Liver (tissue), 9 donors: ENCODE results near the gene GLI3. TPM values are rescaled to one million over a fixed set of nuclear protein-coding genes. Genes with fewer than 3 reads are reported as not detected.

Source experiments
- DNase-seq: peaks from one replicate; pipeline ENCODE4 v3.0.0-alpha.2; 2017; ENCODE audit warnings: low spot score
- H3K27ac ChIP-seq, 2 donors: one replicate each; pipeline ENCODE4 v1.7.0; 2013; ENCODE audit warnings: inconsistent platforms in 2 of 2, low read length in 2 of 2, control low read depth in 1 of 2, low read depth in 1 of 2, mild to moderate bottlenecking in 1 of 2
- H3K27me3 ChIP-seq, 4 donors: one replicate each; pipeline versions ENCODE4 v1.6.1 to v1.7.0; 2013; ENCODE audit warnings: low read length in 3 of 4, inconsistent platforms in 1 of 4, mild to moderate bottlenecking in 1 of 4, moderate library complexity in 1 of 4; ENCODE audit not compliant: control insufficient read depth in 4 of 4, insufficient read depth in 4 of 4
- H3K36me3 ChIP-seq, 4 donors: one replicate each; pipeline versions ENCODE4 v1.6.1 to v1.7.0; 2013; ENCODE audit warnings: low read length in 3 of 4, mild to moderate bottlenecking in 3 of 4, low read depth in 1 of 4, moderate library complexity in 1 of 4; ENCODE audit not compliant: control insufficient read depth in 4 of 4, insufficient read depth in 3 of 4
- H3K4me1 ChIP-seq, 4 donors: one replicate each; pipeline versions ENCODE4 v1.6.1 to v1.7.0; 2013; ENCODE audit warnings: low read length in 3 of 4, mild to moderate bottlenecking in 3 of 4, moderate library complexity in 1 of 4; ENCODE audit not compliant: control insufficient read depth in 4 of 4, insufficient read depth in 4 of 4
- H3K4me3 ChIP-seq, 3 donors: one replicate each; pipeline versions ENCODE4 v1.6.1 to v1.7.0; 2013; ENCODE audit warnings: low read length in 3 of 3, control low read depth in 1 of 3, low read depth in 1 of 3, mild to moderate bottlenecking in 1 of 3
- H3K9ac ChIP-seq, 2 donors: one replicate each; pipeline ENCODE4 v1.7.0; 2013; ENCODE audit warnings: low read length in 2 of 2, mild to moderate bottlenecking in 2 of 2, moderate library complexity in 2 of 2, control low read depth in 1 of 2, low read depth in 1 of 2
- H3K9me3 ChIP-seq, 4 donors: one replicate each; pipeline versions ENCODE4 v1.6.1 to v1.7.0; 2013; ENCODE audit warnings: low read length in 3 of 4; ENCODE audit not compliant: control insufficient read depth in 4 of 4
- EGR1 ChIP-seq, 2 donors: IDR thresholded peaks; 2 replicates each; pipeline ENCODE4 v1.6.1; 2016 to 2018; ENCODE audit warnings: antibody characterized with exemption in 2 of 2, low read depth in 2 of 2
- FOXA1 ChIP-seq: IDR thresholded peaks from 2 replicates; pipeline ENCODE4 v1.6.1; 2016; ENCODE audit warnings: antibody characterized with exemption
- FOXA2 ChIP-seq: IDR thresholded peaks from 2 replicates; pipeline ENCODE4 v1.6.1; 2016; ENCODE audit warnings: antibody characterized with exemption
- GABPA ChIP-seq, 2 donors: IDR thresholded peaks in 1 of 2; conservative IDR thresholded peaks in 1 of 2; 2 replicates each; pipeline ENCODE4 v1.6.1; 2016; ENCODE audit warnings: antibody characterized with exemption in 2 of 2, mild to moderate bottlenecking in 1 of 2, moderate library complexity in 1 of 2
- HNF4A ChIP-seq, 2 donors: conservative IDR thresholded peaks; 2 replicates each; pipeline ENCODE4 v1.6.1; 2016; ENCODE audit warnings: antibody characterized with exemption in 2 of 2, mild to moderate bottlenecking in 2 of 2
- HNF4G ChIP-seq: IDR thresholded peaks from 2 replicates; pipeline ENCODE4 v1.6.1; 2016; ENCODE audit warnings: antibody characterized with exemption
- JUND ChIP-seq, 2 donors: IDR thresholded peaks; 2 replicates each; pipeline ENCODE4 v1.6.1; 2016; ENCODE audit warnings: antibody characterized with exemption in 2 of 2
- NR2F2 ChIP-seq: IDR thresholded peaks from 2 replicates; pipeline ENCODE4 v1.6.1; 2016; ENCODE audit warnings: antibody characterized with exemption
- RAD21 ChIP-seq, 2 donors: IDR thresholded peaks; 2 replicates each; pipeline ENCODE4 v1.6.1; 2016; ENCODE audit warnings: antibody characterized with exemption in 2 of 2, mild to moderate bottlenecking in 2 of 2
- RXRA ChIP-seq, 2 donors: IDR thresholded peaks; 2 replicates each; pipeline ENCODE4 v1.6.1; 2017 to 2018; ENCODE audit warnings: antibody characterized with exemption in 2 of 2, mild to moderate bottlenecking in 1 of 2
- SP1 ChIP-seq: IDR thresholded peaks from 2 replicates; pipeline ENCODE4 v1.6.1; 2018; ENCODE audit warnings: antibody characterized with exemption, mild to moderate bottlenecking
- TAF1 ChIP-seq: conservative IDR thresholded peaks from 2 replicates; pipeline ENCODE4 v1.6.1; 2016; ENCODE audit warnings: antibody characterized with exemption, mild to moderate bottlenecking
- YY1 ChIP-seq: IDR thresholded peaks from 2 replicates; pipeline ENCODE4 v1.6.1; 2016; ENCODE audit warnings: antibody characterized with exemption, mild to moderate bottlenecking
- WGBS: extraction: QIAGEN DNeasy Blood & Tissue Kit; methylation state at CpG from one replicate; pipeline ENCODE4 v1.1.7; 2013; 5-methylcytosine and 5-hydroxymethylcytosine counted together
- polyA plus RNA-seq, 2 donors: library from polyadenylated mRNA; stranded (reverse) in 1 of 2; unstranded in 1 of 2; fragments of 200-250 nt in 1 of 2; fragments of >200 nt in 1 of 2; fragmentation: Nextera tagmentation in 1 of 2; extraction: Ambion mirVana in 1 of 2; gene quantifications; one replicate each; pipeline versions ENCODE4 v1.2.1 to v1.2.3, GENCODE V29; 2013 to 2015
- total RNA-seq, 2 donors: library from RNA; depleted of rRNA; stranded (reverse); fragments of >200 nt; gene quantifications; one replicate each; pipeline ENCODE4 v1.2.3, GENCODE V29; 2014
- TF ChIP-seq, protein P1 (sequence below): IDR thresholded peaks from 2 replicates; pipeline ENCODE4 v1.6.1; 2016; ENCODE audit warnings: antibody characterized with exemption
- TF ChIP-seq, protein P2 (sequence below): fragments of 150-350 bp; IDR thresholded peaks from 2 replicates; pipeline ENCODE4 v1.5.1; 2017; ENCODE audit warnings: improper control_type of control experiment, low read depth, low read length; ENCODE audit not compliant: missing input control
- TF ChIP-seq, protein P3 (sequence below): IDR thresholded peaks from 2 replicates; pipeline ENCODE4 v1.6.1; 2016; ENCODE audit warnings: antibody characterized with exemption
- TF ChIP-seq, protein P4 (sequence below): IDR thresholded peaks from 2 replicates; pipeline ENCODE4 v1.6.1; 2016; ENCODE audit warnings: antibody characterized with exemption
- TF ChIP-seq, protein P5 (sequence below): IDR thresholded peaks from 2 replicates; pipeline ENCODE4 v1.6.1; 2016; ENCODE audit warnings: antibody characterized with exemption, mild to moderate bottlenecking
- donor health status: healthy.
- donor health status: healthy.
- donor health status: healthy.
- donor health status: healthy.
- donor health status: healthy.

GLI3 gene
- total and polyA plus RNA-seq, 4 donors: 0.09 to 0.42 (median 0.26) TPM

DNA sequence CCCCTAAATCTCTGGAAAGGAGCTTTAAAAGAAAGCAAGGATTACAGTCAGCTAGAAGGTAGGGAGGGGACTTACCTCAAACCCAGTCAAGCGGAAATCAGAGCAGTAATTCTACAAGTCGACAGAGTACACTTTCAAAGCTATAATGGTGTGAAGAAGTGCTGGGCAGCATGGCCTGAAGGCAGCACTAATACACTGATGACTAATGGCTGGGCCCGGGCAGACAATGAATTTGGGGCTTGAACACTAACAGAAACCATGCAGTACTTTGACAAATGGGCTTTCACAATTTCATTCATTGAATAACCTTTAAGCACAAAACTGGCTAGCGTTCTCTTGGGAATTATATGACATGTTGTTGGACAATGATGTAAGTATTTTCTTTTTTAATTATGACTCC, 4.7 kb downstream of the GLI3 start:
- no peak overlapping the region for H3K27ac ChIP-seq
- no peak overlapping the region for H3K9ac ChIP-seq
- DNase-seq: no peak
- TF ChIP-seq JUND (IDR thresholded peaks at IDR 0.05) (no peak), HNF4G (no peak), FOXA1 (no peak), TAF1 (no peak), RAD21 (IDR thresholded peaks at IDR 0.05) (no peak), RXRA (IDR thresholded peaks at IDR 0.05) (no peak), EGR1 (IDR thresholded peaks at IDR 0.05; ENCODE audit: low read depth in 2 of 2) (no peak), YY1 (no peak), GABPA (IDR thresholded peaks at IDR 0.05 in 1 of 2, conservative IDR thresholded peaks at IDR 0.05 in 1 of 2) (no peak), SP1 (no peak), FOXA2 (no peak)
- TF ChIP-seq, protein P1, sequence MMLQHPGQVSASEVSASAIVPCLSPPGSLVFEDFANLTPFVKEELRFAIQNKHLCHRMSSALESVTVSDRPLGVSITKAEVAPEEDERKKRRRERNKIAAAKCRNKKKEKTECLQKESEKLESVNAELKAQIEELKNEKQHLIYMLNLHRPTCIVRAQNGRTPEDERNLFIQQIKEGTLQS: no peak
- TF ChIP-seq, protein P2, sequence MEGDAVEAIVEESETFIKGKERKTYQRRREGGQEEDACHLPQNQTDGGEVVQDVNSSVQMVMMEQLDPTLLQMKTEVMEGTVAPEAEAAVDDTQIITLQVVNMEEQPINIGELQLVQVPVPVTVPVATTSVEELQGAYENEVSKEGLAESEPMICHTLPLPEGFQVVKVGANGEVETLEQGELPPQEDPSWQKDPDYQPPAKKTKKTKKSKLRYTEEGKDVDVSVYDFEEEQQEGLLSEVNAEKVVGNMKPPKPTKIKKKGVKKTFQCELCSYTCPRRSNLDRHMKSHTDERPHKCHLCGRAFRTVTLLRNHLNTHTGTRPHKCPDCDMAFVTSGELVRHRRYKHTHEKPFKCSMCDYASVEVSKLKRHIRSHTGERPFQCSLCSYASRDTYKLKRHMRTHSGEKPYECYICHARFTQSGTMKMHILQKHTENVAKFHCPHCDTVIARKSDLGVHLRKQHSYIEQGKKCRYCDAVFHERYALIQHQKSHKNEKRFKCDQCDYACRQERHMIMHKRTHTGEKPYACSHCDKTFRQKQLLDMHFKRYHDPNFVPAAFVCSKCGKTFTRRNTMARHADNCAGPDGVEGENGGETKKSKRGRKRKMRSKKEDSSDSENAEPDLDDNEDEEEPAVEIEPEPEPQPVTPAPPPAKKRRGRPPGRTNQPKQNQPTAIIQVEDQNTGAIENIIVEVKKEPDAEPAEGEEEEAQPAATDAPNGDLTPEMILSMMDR: no peak
- TF ChIP-seq, protein P3, sequence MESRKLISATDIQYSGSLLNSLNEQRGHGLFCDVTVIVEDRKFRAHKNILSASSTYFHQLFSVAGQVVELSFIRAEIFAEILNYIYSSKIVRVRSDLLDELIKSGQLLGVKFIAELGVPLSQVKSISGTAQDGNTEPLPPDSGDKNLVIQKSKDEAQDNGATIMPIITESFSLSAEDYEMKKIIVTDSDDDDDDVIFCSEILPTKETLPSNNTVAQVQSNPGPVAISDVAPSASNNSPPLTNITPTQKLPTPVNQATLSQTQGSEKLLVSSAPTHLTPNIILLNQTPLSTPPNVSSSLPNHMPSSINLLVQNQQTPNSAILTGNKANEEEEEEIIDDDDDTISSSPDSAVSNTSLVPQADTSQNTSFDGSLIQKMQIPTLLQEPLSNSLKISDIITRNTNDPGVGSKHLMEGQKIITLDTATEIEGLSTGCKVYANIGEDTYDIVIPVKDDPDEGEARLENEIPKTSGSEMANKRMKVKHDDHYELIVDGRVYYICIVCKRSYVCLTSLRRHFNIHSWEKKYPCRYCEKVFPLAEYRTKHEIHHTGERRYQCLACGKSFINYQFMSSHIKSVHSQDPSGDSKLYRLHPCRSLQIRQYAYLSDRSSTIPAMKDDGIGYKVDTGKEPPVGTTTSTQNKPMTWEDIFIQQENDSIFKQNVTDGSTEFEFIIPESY: no peak
- H3K4me1 ChIP-seq: peaks cover 8 to 26% (median 20%) of the 10 kb centered on the region in 4 donors
- H3K36me3 ChIP-seq: no peaks in the 10 kb centered on the region
- WGBS: 66% methylated on average over 4 of the region's 4 CpGs
- no peak overlapping the region for H3K4me3 ChIP-seq
- H3K27me3 ChIP-seq: peaks cover 0 to 33% (median 4%) of the 10 kb centered on the region in 4 donors
- no peaks in the 10 kb centered on the region for H3K9me3 ChIP-seq

DNA sequence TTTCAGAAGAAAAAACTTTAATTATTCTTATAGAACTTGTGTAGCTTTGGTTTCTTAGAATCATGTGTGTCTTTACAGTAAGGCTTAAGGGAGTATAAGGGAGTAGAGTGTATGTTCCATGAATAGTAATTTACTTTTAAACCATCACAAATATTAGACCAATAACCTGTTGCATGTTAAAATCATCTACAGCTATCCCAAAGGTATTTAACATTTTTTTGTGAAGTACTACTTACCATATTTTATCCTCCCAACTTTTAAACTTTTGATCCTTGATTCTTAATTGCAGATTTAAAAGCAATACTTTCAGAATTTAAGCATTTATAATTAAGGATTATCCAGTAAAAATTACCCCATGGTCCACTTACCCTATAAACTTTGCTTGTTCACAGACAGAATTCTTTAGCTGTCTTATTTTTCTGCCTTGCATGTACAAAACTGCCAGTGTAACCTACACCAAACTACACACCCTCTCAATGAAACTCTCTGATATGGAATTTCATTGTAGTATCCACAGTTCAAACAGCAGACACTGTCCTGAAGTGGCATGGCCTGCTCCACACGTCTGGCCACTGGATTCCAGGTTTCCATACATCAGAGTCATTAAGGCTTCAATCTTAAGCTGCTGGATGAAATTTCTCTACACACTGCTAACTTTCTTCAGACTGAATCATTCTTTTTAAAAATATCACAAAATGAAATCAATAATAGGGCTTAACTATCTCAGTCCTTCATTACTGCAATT, 5.8 kb downstream of the GLI3 start:
- H3K9ac ChIP-seq: no peak overlapping the region
- no peaks in the 10 kb centered on the region for H3K9me3 ChIP-seq
- no peak overlapping the region for H3K27ac ChIP-seq
- H3K36me3 ChIP-seq: no peaks in the 10 kb centered on the region
- 57% methylated on average over 1 of the region's 1 CpG for WGBS
- peaks cover 0 to 35% (median 4%) of the 10 kb centered on the region in 4 donors for H3K27me3 ChIP-seq
- no peak overlapping the region for H3K4me3 ChIP-seq
- no peak for DNase-seq
- H3K4me1 ChIP-seq: peaks cover 2 to 16% (median 12%) of the 10 kb centered on the region in 4 donors
- TF ChIP-seq GABPA (IDR thresholded peaks at IDR 0.05 in 1 of 2, conservative IDR thresholded peaks at IDR 0.05 in 1 of 2) (no peak), SP1 (no peak), TAF1 (no peak), HNF4A (conservative IDR thresholded peaks at IDR 0.05) (no peak), HNF4G (no peak), FOXA1 (no peak), RXRA (IDR thresholded peaks at IDR 0.05) (no peak), YY1 (no peak), NR2F2 (no peak), RAD21 (IDR thresholded peaks at IDR 0.05) (no peak), JUND (IDR thresholded peaks at IDR 0.05) (no peak)
- TF ChIP-seq, protein P3: no peak
- TF ChIP-seq, protein P4, sequence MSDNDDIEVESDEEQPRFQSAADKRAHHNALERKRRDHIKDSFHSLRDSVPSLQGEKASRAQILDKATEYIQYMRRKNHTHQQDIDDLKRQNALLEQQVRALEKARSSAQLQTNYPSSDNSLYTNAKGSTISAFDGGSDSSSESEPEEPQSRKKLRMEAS: no peak
- TF ChIP-seq, protein P2: no peak
- TF ChIP-seq, protein P5, sequence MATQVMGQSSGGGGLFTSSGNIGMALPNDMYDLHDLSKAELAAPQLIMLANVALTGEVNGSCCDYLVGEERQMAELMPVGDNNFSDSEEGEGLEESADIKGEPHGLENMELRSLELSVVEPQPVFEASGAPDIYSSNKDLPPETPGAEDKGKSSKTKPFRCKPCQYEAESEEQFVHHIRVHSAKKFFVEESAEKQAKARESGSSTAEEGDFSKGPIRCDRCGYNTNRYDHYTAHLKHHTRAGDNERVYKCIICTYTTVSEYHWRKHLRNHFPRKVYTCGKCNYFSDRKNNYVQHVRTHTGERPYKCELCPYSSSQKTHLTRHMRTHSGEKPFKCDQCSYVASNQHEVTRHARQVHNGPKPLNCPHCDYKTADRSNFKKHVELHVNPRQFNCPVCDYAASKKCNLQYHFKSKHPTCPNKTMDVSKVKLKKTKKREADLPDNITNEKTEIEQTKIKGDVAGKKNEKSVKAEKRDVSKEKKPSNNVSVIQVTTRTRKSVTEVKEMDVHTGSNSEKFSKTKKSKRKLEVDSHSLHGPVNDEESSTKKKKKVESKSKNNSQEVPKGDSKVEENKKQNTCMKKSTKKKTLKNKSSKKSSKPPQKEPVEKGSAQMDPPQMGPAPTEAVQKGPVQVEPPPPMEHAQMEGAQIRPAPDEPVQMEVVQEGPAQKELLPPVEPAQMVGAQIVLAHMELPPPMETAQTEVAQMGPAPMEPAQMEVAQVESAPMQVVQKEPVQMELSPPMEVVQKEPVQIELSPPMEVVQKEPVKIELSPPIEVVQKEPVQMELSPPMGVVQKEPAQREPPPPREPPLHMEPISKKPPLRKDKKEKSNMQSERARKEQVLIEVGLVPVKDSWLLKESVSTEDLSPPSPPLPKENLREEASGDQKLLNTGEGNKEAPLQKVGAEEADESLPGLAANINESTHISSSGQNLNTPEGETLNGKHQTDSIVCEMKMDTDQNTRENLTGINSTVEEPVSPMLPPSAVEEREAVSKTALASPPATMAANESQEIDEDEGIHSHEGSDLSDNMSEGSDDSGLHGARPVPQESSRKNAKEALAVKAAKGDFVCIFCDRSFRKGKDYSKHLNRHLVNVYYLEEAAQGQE: no peak
